Duodenal mucosa (tissue), 2 donors: ENCODE data around the gene OMA1.
"Not testable (repeated sequence)": the region's sequence is repeated elsewhere in the genome, so short reads cannot be mapped to it uniquely, and the experiment has no call there.

Experiments
- H3K27ac ChIP-seq: one replicate; pipeline ENCODE4 v1.7.0; 2013; ENCODE audit warnings: low read depth, low read length
- H3K27me3 ChIP-seq, 2 donors: one replicate each; pipeline ENCODE4 v1.7.0; 2013; ENCODE audit warnings: low read length in 2 of 2, control low read depth in 1 of 2; ENCODE audit not compliant: insufficient read depth in 2 of 2, control insufficient read depth in 1 of 2
- H3K36me3 ChIP-seq, 2 donors: one replicate each; pipeline ENCODE4 v1.7.0; 2013; ENCODE audit warnings: low read length in 2 of 2, control low read depth in 1 of 2; ENCODE audit not compliant: insufficient read depth in 2 of 2, control insufficient read depth in 1 of 2
- H3K4me1 ChIP-seq, 2 donors: one replicate each; pipeline ENCODE4 v1.7.0; 2013; ENCODE audit warnings: low read length in 2 of 2, control low read depth in 1 of 2; ENCODE audit not compliant: insufficient read depth in 2 of 2, control insufficient read depth in 1 of 2
- H3K4me3 ChIP-seq, 2 donors: one replicate each; pipeline ENCODE4 v1.7.0; 2013; ENCODE audit warnings: low read length in 2 of 2, low read depth in 1 of 2
- H3K9ac ChIP-seq, 2 donors: one replicate each; pipeline ENCODE4 v1.7.0; 2013; ENCODE audit warnings: low read length in 2 of 2, low read depth in 1 of 2
- H3K9me3 ChIP-seq, 2 donors: one replicate each; pipeline ENCODE4 v1.7.0; 2013; ENCODE audit warnings: low read length in 2 of 2, control low read depth in 1 of 2; ENCODE audit not compliant: control insufficient read depth in 1 of 2

Gene OMA1

DNA sequence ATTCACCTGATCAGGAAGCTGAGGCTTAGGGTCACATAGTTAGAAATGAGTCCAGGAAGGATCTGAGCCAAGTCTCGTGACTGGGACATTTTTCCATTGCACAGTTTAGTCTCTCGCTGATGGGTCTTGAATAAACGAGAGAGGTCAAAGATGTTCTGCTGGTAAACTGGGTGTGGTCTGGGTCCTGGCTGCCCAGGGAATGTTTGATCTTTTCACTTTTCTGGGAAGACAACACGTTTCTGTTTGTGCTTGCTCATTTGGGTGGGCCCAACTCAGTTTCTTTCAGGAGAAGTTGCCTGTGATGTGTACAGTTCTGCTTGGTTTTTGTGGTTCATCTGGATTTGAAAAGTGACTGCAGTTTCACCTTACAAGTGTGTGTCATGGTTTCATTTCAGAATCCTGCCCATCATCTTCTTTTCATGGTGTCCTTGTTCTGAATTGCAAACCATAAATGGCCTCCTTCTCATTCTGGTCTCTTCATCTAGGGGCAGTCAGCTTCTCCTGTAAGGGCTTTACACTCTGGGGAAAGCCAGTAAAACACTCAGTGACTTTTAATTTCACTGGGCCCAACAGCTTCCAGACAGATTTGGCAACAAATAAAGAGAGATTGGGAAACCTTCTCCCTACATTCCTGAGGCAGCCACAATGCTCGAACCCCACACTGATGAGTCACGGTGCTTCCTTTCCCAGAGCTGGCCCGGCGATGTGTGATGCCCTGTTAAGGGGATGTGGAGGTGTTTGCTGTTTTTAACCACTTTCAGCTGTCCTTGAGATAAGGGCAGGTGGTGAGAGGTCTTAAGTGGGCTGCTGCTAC is 37.8 kb upstream of the OMA1 start:
- H3K4me1 ChIP-seq: peaks cover 0 to 12% of the 10 kb centered on the region in 2 donors
- no peaks in the 10 kb centered on the region for H3K36me3 ChIP-seq
- H3K9ac ChIP-seq: no peak overlapping the region
- H3K27me3 ChIP-seq: peaks cover 0 to 10% of the 10 kb centered on the region in 2 donors
- H3K9me3 ChIP-seq: no peaks in the 10 kb centered on the region
- peak overlapping the region; percentile 23 for H3K27ac ChIP-seq
- peak overlapping the region in 1 of 2 donors; percentile 8 for H3K4me3 ChIP-seq

- no peaks in the 10 kb centered on the region for H3K9me3 ChIP-seq
- no peak overlapping the region for H3K27ac ChIP-seq
- H3K4me1 ChIP-seq: peaks cover 0 to 12% of the 10 kb centered on the region in 2 donors
- H3K36me3 ChIP-seq: no peaks in the 10 kb centered on the region
- no peak overlapping the region for H3K4me3 ChIP-seq
- H3K9ac ChIP-seq: no peak overlapping the region
- peaks cover 0 to 10% of the 10 kb centered on the region in 2 donors for H3K27me3 ChIP-seq
Observed at GRCh38 chr1:58583496-58583895, 37.0 kb upstream of the OMA1 start.

DNA sequence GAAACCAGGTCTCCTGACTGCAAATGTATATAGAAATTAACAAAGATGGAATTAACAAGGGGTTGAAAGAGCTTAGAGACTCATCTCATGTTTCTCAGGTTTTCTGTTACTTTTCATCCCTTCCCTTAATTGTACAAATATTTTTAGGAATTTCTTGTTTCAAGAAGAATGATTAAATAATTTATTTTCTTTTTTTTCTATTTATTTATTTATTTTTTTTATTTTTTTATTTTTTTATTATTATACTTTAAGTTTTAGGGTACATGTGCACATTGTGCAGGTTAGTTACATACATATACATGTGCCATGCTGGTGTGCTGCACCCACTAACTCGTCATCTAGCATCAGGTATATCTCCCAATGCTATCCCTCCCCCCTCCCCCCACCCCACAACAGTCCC is 35.6 kb upstream of the OMA1 start:
- H3K4me3 ChIP-seq, H3K36me3 ChIP-seq, H3K27ac ChIP-seq, H3K9me3 ChIP-seq, H3K9ac ChIP-seq: not testable (repeated sequence)
- peaks cover 0 to 17% of the 10 kb centered on the region in 2 donors for H3K4me1 ChIP-seq
- H3K27me3 ChIP-seq: peaks cover 0 to 15% of the 10 kb centered on the region in 2 donors

- Histone ChIP-seq H3K9ac (no peak overlapping the region), H3K4me1 (peaks cover 0 to 19% of the 10 kb centered on the region in 2 donors), H3K27me3 (peaks cover 1 to 15% of the 10 kb centered on the region in 2 donors), H3K36me3 (no peaks in the 10 kb centered on the region), H3K9me3 (no peaks in the 10 kb centered on the region), H3K27ac (no peak overlapping the region), H3K4me3 (no peak overlapping the region)
Observed at GRCh38 chr1:58581641-58582040, 35.1 kb upstream of the OMA1 start.

DNA sequence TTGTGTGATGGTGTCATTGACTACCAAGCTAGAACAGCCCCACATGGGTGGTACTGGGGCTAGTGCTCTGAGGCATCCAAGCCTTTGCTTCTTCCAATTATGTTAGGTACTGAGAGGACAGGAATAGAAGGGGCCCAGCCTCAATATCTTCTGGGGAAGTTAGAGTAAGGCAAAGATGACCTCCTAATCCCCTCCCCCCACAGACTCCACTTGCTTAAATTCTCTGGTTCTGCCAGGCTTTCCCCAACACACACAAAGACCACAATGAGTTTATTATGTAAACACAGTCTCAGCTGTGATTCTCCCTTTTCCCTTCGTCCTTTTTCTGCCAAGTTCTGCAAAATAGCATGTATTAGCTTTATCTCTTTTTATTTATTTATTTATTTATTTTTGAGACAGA is 33.7 kb upstream of the OMA1 start:
- H3K27me3 ChIP-seq: peaks cover 15 to 20% of the 10 kb centered on the region in 2 donors
- H3K9me3 ChIP-seq: no peaks in the 10 kb centered on the region
- H3K27ac ChIP-seq: no peak overlapping the region
- no peak overlapping the region for H3K9ac ChIP-seq
- H3K4me1 ChIP-seq: peaks cover 0 to 25% of the 10 kb centered on the region in 2 donors
- H3K36me3 ChIP-seq: no peaks in the 10 kb centered on the region
- H3K4me3 ChIP-seq: no peak overlapping the region

DNA sequence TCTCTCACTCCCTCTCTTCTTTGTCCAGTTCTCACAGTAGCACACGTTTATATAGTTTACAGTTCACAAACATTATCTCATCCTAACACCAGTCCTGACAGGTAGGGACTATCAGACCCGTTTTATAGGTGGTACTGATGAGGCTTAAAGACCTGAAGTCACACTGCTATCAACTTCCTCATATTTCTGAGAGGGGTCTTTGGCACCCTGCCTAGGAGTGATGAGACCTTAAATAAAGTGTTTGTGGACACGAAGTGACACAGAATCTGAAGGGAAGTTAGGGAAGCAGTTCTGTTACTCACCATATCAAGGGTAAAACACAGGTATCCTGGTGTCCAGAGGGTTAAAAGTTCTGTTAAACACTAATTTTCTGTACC is 31.1 kb upstream of the OMA1 start:
- Histone ChIP-seq H3K9ac (peak overlapping the region in 1 of 2 donors; percentile 25), H3K27ac (no peak overlapping the region), H3K4me1 (peaks cover 10 to 19% of the 10 kb centered on the region in 2 donors)

DNA sequence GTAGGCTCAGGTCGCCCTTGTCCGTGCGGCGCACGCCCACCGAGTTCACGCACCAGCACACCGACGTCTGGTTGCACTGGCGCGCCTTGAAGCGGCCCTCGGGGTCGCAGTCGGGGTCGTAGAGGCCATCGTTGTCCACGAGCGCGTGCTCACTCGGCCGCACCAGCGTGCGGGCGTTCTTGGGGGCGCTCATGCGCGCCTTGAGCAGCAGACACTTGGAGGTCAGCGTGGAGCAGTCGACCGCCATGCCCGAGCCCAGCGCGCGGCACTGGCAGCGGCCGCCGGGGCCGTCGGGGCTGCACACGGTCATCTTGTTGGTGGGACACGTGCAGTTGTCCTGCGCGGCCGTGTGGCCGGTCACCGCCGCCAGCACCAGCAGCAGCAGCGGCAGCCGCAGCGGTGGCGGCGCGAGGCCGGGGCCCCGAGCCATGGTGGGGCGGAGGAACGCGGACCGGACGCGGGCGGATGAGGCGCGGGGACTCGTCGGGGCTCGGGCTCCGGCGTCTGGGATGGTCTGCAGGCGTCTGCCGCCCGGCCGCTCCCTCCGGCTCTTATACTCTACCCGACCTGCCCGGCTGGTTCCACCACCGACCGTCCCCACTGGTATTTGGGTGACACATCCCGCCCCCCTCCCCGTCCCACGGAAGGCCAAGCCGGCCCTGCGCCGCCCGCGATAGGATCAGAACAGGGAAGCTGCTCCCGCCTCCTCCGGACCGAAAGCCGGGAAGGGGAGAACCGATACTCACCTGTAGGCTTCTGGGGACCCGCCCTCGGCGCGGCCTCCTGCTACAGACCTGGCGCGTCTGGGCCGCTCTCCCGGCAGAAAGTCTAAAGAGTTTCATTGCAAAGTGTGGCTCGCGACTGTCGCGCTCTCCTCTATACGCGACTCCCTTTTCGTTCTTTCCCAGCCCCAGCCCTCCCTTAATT is 30.5 kb upstream of the OMA1 start, which contains the start of gene TACSTD2:
TACSTD2 (minus strand) TSS at position 526 of the 927 bp plus-strand sequence; CDS start at position 430, 96 bp downstream.
- H3K27me3 ChIP-seq: peaks cover 15 to 20% of the 10 kb centered on the region in 2 donors
- no peaks in the 10 kb centered on the region for H3K36me3 ChIP-seq
- H3K27ac ChIP-seq: no peak within 1 kb of the TSS
- H3K9ac ChIP-seq: peak within 1 kb of the TSS in 1 of 2 donors; percentile 25
- H3K9me3 ChIP-seq: no peaks in the 10 kb centered on the region
- H3K4me3 ChIP-seq: peak within 1 kb of the TSS; percentile 48 to 60
- peaks cover 10 to 19% of the 10 kb centered on the region in 2 donors for H3K4me1 ChIP-seq

More for the DNA sequence above, 31.1 kb upstream of the OMA1 start:
- Histone ChIP-seq H3K27me3 (peaks cover 15 to 20% of the 10 kb centered on the region in 2 donors), H3K36me3 (no peaks in the 10 kb centered on the region), H3K4me3 (peak overlapping the region; percentile 48 to 60), H3K9me3 (no peaks in the 10 kb centered on the region)

DNA sequence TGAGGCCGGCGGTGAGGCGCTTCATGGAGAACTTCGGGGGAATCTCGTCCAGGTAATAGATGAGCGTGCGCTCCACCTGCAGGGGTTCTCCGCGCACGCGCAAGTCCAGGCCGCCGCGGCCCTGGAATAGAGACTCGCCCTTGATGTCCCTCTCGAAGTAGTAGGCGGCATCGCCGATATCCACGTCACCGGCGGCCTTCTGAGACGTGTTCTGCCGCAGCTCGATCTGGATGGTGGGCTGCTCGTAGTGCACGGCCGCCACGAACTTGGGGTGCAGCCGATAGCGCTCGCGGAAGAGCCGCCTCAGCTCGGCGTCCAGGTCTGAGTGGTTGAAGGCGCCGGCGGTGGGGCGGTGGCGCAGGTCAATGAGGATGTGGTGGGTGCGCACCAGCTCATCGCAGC is 29.8 kb upstream of the OMA1 start:
- Histone ChIP-seq H3K27ac (no peak overlapping the region), H3K36me3 (no peaks in the 10 kb centered on the region), H3K9ac (no peak overlapping the region), H3K9me3 (no peaks in the 10 kb centered on the region), H3K27me3 (peaks cover 15 to 25% of the 10 kb centered on the region in 2 donors), H3K4me3 (peak overlapping the region; percentile 48 to 60), H3K4me1 (peaks cover 10 to 19% of the 10 kb centered on the region in 2 donors)

- Histone ChIP-seq H3K9me3 (no peaks in the 10 kb centered on the region), H3K4me3 (peak overlapping the region; percentile 48 to 60), H3K27ac (no peak overlapping the region)
Observed at GRCh38 chr1:58575551-58576324, 29.2 kb upstream of the OMA1 start.

More at GRCh38 chr1:58575551-58576324, 29.2 kb upstream of the OMA1 start:
- Histone ChIP-seq H3K27me3 (peaks cover 15 to 26% of the 10 kb centered on the region in 2 donors), H3K9ac (no peak overlapping the region), H3K36me3 (no peaks in the 10 kb centered on the region), H3K4me1 (peaks cover 10 to 19% of the 10 kb centered on the region in 2 donors)
